Stimulated activated CD4-positive, alpha-beta T cell treated with anti-CD3 and anti-CD28 coated beads, Interleukin-12 subunit alpha, Interleukin-12 subunit beta, amount 100 ng/mL, for 4 hours (primary cell): ENCODE measurements around the gene EDN3.

Source experiments
- DNase-seq: peaks from one replicate; pipeline ENCODE4 v3.0.0-alpha.2; 2020

The EDN3 gene

GRCh38 chr20:59365611-59366285 lies 65.3 kb downstream of the EDN3 start:
- DNase-seq: no peak

GRCh38 chr20:59371431-59371830 lies 71.0 kb downstream of the EDN3 start:
- no peak for DNase-seq

GRCh38 chr20:59374261-59374660 lies 73.8 kb downstream of the EDN3 start:
- DNase-seq: no peak

- DNase-seq: no peak
Measured at GRCh38 chr20:59375541-59375940, 75.1 kb downstream of the EDN3 start.
